ENCODE measurements around the gene CEND1.
A peak's percentile ranks its signal among the peaks of the same experiment; 100 is the strongest.

CEND1 gene

GRCh38 chr11:776263-776560 lies 13.7 kb downstream of the CEND1 start:
- no peak for TF ChIP-seq CTCF (conservative IDR thresholded peaks at IDR 0.05)
- peak overlapping the region; percentile 84 for H3K27ac ChIP-seq

GRCh38 chr11:774873-775592 lies 14.9 kb downstream of the CEND1 start:
- TF ChIP-seq CTCF (conservative IDR thresholded peaks at IDR 0.05), result no peak
- H3K27ac ChIP-seq, result peak overlapping the region; percentile 84; the same call in 1 of the 2 replicates

GRCh38 chr11:773830-774229 lies 16.1 kb downstream of the CEND1 start:
- peak overlapping the region; percentile 2; the same call in 1 of the 2 replicates for H3K27ac ChIP-seq
- TF ChIP-seq CTCF (conservative IDR thresholded peaks at IDR 0.05), result no peak

GRCh38 chr11:773425-773824 lies 16.5 kb downstream of the CEND1 start:
- TF ChIP-seq CTCF (conservative IDR thresholded peaks at IDR 0.05), result no peak
- H3K27ac ChIP-seq, result peak overlapping the region; percentile 2; the same call in 1 of the 2 replicates

- TF ChIP-seq CTCF (conservative IDR thresholded peaks at IDR 0.05), result no peak
- H3K27ac ChIP-seq, result no peak overlapping the region
These were observed 17.2 kb downstream of the CEND1 start for GRCh38 chr11:772429-773390.

- TF ChIP-seq CTCF (conservative IDR thresholded peaks at IDR 0.05), result no peak
- H3K27ac ChIP-seq, result no peak overlapping the region
These were observed 18.2 kb downstream of the CEND1 start for GRCh38 chr11:771617-772204.
